ENCODE measurements around the gene NFKBIE. TPM values are rescaled to one million over a fixed set of nuclear protein-coding genes. Genes with fewer than 3 reads are reported as not detected.

Gene NFKBIE
- total RNA-seq, 6 donors from 2014 or later, result 7.8 to 27.0 (median 13.6) TPM

GRCh38 chr6:44230034-44230675 is 35.2 kb downstream of the NFKBIE start:
- no peak overlapping the region for H3K27ac ChIP-seq
- H3K9me3 ChIP-seq, result no peaks in the 10 kb centered on the region
- H3K36me3 ChIP-seq, result peaks cover 0 to 37% (median 22%) of the 10 kb centered on the region in 4 donors
- ATAC-seq (ENCODE audit: low FRiP score in 2 of 2) (no peak), DNase-seq (peak in 1 of 2 donors; percentile 28)
- H3K4me3 ChIP-seq, result no peak overlapping the region
- H3K27me3 ChIP-seq, result no peaks in the 10 kb centered on the region
- peaks cover 27 to 37% (median 29%) of the 10 kb centered on the region in 4 donors for H3K4me1 ChIP-seq
- no peak for TF ChIP-seq POLR2A (IDR thresholded peaks at IDR 0.05)
- no peak for TF ChIP-seq EP300 (IDR thresholded peaks at IDR 0.05)
- no peak for TF ChIP-seq POLR2AphosphoS5 (IDR thresholded peaks at IDR 0.05)
- no peak for TF ChIP-seq CTCF (IDR thresholded peaks at IDR 0.05)
- 97 to 100% methylated on average over 6 to 9 of the region's 10 CpGs for WGBS, 2 donors

- 86 to 90% methylated on average over 8 to 11 of the region's 11 CpGs for WGBS, 2 donors
- Histone ChIP-seq H3K4me1 (peaks cover 22 to 34% (median 26%) of the 10 kb centered on the region in 4 donors), H3K9me3 (no peaks in the 10 kb centered on the region), H3K4me3 (no peak overlapping the region), H3K27ac (no peak overlapping the region), H3K36me3 (peaks cover 0 to 37% (median 22%) of the 10 kb centered on the region in 4 donors), H3K27me3 (no peaks in the 10 kb centered on the region)
- TF ChIP-seq EP300 (IDR thresholded peaks at IDR 0.05), result no peak
- TF ChIP-seq POLR2AphosphoS5 (IDR thresholded peaks at IDR 0.05), result no peak
- no peak for TF ChIP-seq CTCF (IDR thresholded peaks at IDR 0.05)
- TF ChIP-seq POLR2A (IDR thresholded peaks at IDR 0.05), result no peak
- ATAC-seq (ENCODE audit: low FRiP score in 2 of 2) (no peak), DNase-seq (peak in 1 of 2 donors; percentile 29)
Measured at GRCh38 chr6:44229376-44230033, 35.8 kb downstream of the NFKBIE start.

- Histone ChIP-seq H3K27ac (no peak overlapping the region), H3K4me3 (no peak overlapping the region), H3K36me3 (peaks cover 0 to 37% (median 22%) of the 10 kb centered on the region in 4 donors), H3K4me1 (peaks cover 22 to 34% (median 29%) of the 10 kb centered on the region in 4 donors), H3K9me3 (no peaks in the 10 kb centered on the region), H3K27me3 (no peaks in the 10 kb centered on the region)
- TF ChIP-seq EP300 (IDR thresholded peaks at IDR 0.05) (no peak), CTCF (IDR thresholded peaks at IDR 0.05) (no peak), POLR2AphosphoS5 (IDR thresholded peaks at IDR 0.05) (no peak), POLR2A (IDR thresholded peaks at IDR 0.05) (no peak)
- ATAC-seq (ENCODE audit: low FRiP score in 2 of 2) (no peak), DNase-seq (no peak)
- WGBS, 2 donors, result 84 to 88% methylated on average over 4 to 5 of the region's 5 CpGs
Measured at GRCh38 chr6:44228836-44229235, 36.5 kb downstream of the NFKBIE start.

GRCh38 chr6:44228433-44228832 is 36.9 kb downstream of the NFKBIE start:
- no peak for ATAC-seq (ENCODE audit: low FRiP score in 2 of 2)
- peaks cover 20 to 36% (median 31%) of the 10 kb centered on the region in 4 donors for H3K4me1 ChIP-seq
- no peak overlapping the region for H3K4me3 ChIP-seq
- DNase-seq, result no peak
- no peaks in the 10 kb centered on the region for H3K27me3 ChIP-seq
- no peak overlapping the region for H3K27ac ChIP-seq
- TF ChIP-seq CTCF (IDR thresholded peaks at IDR 0.05) (no peak), EP300 (IDR thresholded peaks at IDR 0.05) (no peak), POLR2A (IDR thresholded peaks at IDR 0.05) (no peak), POLR2AphosphoS5 (IDR thresholded peaks at IDR 0.05) (no peak)
- 94 to 96% methylated on average over 4 to 7 of the region's 7 CpGs for WGBS, 2 donors
- peaks cover 0 to 37% (median 22%) of the 10 kb centered on the region in 4 donors for H3K36me3 ChIP-seq
- no peaks in the 10 kb centered on the region for H3K9me3 ChIP-seq

Measured in upper lobe of left lung (tissue), 6 donors.